GM19452 (cell line): ENCODE data around the gene ATP6V1G2.

Experiments used
- ATAC-seq: cut with Tn5 transposase; IDR thresholded peaks from one replicate; pipeline ENCODE4 v1.9.1; 2021; ENCODE audit not compliant: unreplicated experiment

The ATP6V1G2 gene

GRCh38 chr6:31548544-31548873 is 2.1 kb upstream of the ATP6V1G2 start:
- ATAC-seq: no peak

DNA sequence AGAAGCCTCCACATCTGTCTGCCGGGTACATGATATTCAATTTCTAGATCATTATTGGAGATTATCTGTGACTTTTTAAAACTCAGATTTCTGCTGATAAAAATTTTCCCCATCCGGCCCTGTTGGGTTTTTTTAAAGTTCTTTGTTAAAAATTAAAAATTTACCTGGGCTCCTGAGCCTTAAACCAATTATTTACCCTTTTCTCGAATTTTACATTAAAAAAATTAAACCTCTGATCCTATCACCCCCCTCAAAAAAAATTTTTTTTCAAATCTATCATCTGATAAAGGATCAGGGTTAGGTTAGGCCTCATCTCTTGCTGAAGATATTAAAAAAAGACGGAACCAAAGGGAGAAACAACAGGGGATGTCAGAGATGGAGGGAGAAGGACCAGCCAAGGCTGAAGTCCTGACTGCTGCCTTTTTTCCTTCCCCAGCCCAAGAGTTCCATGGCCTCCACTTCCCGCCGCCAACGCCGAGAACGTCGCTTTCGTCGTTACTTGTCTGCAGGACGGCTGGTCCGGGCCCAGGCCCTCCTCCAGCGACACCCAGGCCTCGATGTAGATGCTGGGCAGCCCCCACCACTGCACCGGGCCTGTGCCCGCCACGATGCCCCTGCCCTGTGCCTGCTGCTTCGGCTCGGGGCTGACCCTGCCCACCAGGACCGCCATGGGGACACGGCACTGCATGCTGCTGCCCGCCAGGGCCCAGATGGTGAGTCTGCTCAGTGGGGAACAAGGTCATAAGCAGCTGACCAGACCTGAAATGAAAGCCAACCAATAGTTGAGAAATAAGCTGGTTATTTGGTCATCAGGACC is 1.5 kb upstream of the ATP6V1G2 start:
- no peak for ATAC-seq

DNA sequence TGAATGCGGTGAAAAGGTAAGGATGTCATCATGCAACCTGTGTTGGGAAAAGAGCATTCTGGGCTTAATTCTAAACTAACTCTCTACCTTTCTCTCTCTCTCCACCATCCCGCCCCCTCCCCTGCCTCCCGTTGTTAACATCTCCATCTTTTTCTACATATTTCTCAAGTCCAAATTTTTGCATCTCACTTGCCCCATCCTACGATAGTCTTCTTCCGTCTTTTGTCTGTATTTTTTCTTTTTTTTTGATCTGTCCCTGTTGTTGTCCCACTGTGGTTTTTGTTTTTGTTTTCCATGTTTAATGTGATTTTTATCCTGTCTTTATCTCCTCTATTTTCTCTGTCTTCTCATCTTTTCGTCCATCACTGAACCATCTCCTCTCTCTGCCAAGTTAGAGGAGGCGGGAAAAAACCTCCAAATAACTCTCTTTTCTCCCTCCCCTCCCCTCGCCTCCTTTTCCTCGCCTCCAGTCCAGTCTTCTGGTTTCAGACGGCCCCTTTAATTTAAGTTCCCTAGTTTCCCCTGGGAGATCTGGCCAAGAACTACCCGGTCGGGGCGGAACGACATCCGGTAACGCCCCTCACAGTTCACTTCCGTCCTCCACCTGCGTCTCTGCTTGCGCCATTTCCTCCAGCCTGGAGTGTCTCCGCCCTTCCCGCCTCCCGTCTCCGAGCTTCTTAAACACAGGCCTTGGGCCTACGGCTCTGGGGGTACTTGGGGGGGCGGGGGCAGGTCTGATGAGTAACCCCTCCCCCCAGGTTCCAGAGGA is 734 bp upstream of the ATP6V1G2 start, which contains the start of gene NFKBIL1:
NFKBIL1 (plus strand) TSS at position 651 of the 769 bp plus-strand sequence; CDS start at position 738, 87 bp downstream.
- ATAC-seq: peak; percentile 50

GRCh38 chr6:31545291-31545690 is 1.1 kb downstream of the ATP6V1G2 start:
- ATAC-seq: no peak

GRCh38 chr6:31544676-31545075 is 1.7 kb downstream of the ATP6V1G2 start:
- no peak for ATAC-seq

GRCh38 chr6:31543639-31544038 is 2.8 kb downstream of the ATP6V1G2 start:
- no peak for ATAC-seq

DNA sequence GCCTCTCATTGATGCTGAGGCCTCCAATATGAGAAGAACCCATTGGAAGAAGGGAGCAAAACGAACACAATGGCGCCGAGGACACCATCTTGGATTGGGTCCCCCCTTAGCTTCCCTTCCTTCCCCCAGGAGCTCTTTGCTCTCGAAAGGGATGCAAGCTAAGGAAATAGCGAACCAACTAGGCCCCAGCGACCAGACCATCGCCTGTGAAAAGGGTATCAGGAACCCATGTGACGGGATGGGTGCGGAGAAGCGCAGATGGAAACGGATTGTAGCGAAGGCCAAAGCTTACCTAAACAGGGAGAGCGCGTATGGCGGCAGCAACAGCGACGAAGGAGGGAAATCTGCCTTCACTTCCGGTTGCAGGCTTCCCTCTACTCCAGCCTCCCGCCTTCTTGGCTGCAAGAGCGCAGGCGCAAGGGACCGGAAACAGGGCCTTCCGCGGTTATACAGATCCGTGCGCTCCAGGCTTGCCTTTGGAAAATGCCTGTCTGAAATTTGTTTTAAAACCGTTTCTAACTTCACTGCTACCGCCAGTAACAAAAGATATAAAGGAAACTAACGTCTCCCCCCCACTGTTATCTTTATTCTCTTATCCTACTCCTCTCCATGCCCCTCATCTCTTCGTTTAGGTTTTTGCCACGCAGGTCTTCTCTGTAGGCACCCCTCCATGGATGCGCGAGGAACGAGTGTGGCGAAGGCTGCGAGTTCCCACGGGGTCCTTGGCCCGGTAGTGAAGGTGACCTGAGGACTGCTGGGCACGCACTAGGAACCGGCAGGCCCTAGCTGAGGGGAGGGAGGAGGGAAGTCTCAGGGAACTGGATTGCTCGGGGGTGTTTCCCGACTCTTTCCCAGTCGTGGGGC is 4.5 kb downstream of the ATP6V1G2 start, which contains the start of gene DDX39B:
DDX39B (minus strand) TSS at position 346 of the 864 bp plus-strand sequence. CDS start 1,471 bp downstream, outside the sequence.
- ATAC-seq: peak; percentile 63

GRCh38 chr6:31541059-31541657 is 5.2 kb downstream of the ATP6V1G2 start:
- no peak for ATAC-seq

DNA sequence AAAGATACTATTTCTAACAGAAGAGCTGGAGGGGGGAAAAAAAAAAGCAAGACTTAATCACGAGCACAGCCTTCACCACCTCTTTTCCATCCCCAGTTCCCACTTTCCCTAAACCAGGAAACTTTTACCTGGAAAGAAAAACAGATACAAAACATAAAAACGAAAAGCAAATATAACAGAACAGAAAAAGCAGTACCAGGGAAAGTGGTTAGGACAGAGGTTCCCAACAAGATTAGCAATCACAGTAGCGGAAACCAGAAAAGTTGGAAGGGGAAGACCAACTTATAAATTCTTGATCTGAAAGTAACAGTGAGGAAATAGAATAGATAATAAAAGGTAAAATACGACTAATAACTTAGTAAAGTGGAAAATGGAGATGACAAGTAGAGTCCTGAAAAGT is 5.8 kb downstream of the ATP6V1G2 start:
- no peak for ATAC-seq

- no peak for ATAC-seq
Observed at GRCh38 chr6:31538805-31539400, 7.5 kb downstream of the ATP6V1G2 start.

DNA sequence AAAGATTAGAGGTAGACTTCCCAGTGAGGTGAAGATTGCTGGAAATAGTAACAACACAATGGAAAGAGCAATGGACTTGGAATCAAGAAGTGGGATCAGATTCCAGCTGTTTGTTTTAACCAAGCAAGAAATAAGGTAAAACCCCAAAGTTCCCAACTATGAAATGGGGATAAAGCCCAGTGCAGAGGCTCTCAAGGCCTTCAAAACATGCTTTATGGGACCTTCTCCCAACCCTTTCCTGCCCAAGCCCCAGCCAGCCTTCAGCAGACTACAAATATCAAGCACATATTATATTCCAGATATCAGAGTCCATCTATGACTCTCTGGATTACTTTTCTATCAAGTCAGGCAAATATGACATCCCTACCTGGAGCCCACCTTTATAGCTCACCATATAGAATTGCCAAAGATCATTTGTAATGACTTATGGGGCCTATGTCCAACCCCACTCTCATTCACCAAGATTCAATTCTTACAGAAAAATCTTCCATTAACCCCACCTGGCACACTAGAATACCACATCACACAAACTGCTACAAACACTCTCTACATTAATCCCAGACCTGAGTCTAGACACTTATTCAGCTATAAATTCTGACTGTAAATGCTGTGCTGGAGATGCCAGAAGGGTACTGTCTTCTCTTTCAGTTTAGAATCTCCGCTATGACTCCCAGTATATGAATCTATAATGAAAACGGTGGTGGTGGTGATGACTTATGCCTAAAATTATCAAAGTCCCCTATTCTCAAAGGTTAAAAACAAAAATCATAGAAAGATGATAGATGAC is 10.7 kb downstream of the ATP6V1G2 start:
- ATAC-seq: no peak

DNA sequence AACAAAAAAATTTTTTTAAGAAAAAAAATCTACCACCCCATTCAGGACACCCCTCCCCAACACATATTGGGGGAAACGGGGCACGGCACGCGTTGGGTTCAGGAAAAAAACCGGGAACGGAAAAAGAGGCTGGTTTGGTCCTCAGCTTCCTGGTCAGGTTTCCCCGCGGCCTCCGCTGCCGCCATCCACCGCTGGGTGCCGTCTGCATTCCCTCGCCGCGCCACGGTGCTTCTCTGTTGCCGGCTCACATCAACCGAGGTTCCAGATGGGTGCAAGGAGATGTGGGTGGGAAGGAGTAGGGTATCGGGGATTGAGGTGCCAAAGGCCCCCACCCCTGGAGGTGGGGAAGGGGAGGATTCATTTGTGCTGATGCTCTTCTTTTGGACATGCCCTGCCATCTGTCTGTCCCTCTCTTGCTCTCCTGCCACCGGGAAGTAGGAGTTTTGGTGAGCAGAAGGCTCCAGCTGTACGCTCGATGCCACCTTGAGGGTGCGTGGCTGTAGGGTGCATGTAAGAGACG is 11.8 kb downstream of the ATP6V1G2 start:
- no peak for ATAC-seq

DNA sequence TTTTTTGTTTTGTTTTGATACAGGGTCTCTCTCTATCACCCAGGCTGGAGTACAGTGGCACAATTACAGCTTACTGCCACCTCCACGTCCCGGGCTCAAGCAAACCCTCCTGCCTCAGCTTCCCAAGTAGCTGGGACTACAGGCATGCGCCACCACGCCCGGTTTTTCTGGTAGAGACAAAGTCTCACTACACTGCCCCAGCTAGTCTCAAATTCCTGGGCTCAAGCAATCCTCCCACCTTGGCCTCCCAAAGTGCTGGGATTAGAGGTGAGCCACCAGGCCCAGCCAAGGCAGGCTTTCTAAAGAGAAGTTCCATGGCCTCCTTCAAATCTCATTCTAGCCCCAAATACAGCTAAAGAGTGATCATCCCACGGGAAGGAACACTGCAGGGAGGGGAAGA is 12.4 kb downstream of the ATP6V1G2 start:
- no peak for ATAC-seq

DNA sequence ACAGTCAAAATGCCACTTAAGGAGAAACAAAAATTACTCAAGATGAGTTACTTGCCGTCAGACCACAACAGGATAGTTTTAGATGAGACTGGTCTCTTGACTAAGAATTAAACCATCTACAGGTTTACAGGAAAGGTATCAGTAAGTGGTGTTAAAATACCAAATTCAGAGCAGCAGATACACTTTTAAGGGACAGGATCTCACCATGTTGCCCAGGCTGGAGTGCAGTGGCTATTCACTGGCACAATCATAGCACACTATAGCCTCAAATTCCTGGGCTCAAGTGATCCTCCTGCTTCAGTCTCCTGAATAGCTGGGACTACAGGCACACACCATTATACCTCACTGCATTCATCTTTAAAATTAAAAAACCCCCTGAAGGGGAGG is 13.0 kb downstream of the ATP6V1G2 start:
- ATAC-seq: no peak

GRCh38 chr6:31532644-31533454 is 13.6 kb downstream of the ATP6V1G2 start:
- no peak for ATAC-seq

- ATAC-seq: no peak
Observed at GRCh38 chr6:31531771-31532643, 14.4 kb downstream of the ATP6V1G2 start.

DNA sequence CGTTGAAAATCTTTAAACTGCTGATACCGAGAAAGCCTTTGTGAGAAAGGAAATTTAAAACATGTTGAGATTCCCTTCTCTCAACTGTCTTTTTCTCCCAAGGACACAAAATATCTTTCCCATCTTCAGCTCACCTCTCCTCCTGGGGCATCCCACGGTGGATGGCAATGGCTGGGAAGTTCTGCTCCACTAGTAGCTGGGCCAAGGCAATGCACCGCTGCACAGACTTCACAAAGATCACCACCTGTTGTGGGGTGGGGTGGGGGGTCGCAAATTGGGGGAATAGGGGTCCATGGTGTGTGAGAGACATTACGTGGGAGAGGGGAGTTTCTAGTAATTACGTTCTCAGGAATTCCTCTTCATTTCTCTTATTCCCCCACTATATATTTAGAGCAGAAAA is 15.2 kb downstream of the ATP6V1G2 start:
- no peak for ATAC-seq

- ATAC-seq: no peak
Observed at GRCh38 chr6:31530659-31531058, 15.7 kb downstream of the ATP6V1G2 start.
